K562 (cell line): ENCODE data around the gene KDM4F. TPM values are rescaled to one million over a fixed set of nuclear protein-coding genes. Genes with fewer than 3 reads are reported as not detected.

Source experiments
- BCOR ChIP-seq: fragments of 450-650 bp; IDR thresholded peaks from 2 replicates; pipeline ENCODE4 v1.6.1; 2016
- DIDO1 ChIP-seq: fragments of 450-650 bp; IDR thresholded peaks from 2 replicates; pipeline ENCODE4 v1.6.1; 2016; ENCODE audit warnings: low read depth, missing biosample characterization, missing genetic modification characterization
- FOSL1 ChIP-seq: fragments of 200-800 bp; sonication (Bioruptor generic); conservative IDR thresholded peaks from 2 replicates; pipeline ENCODE4 v1.6.1; 2016; ENCODE audit warnings: missing genetic modification characterization, missing compliant biosample characterization
- FUS ChIP-seq: fragments of 200-400 bp; formaldehyde crosslinking; optimal IDR thresholded peaks from 2 replicates; pipeline ENCODE3; 2017; ENCODE audit warnings: low read depth, low read length
- MYC ChIP-seq, 2 experiments: fragments of 250-450 bp in 1 of 2; sonication (Bioruptor Pico) in 1 of 2; IDR thresholded peaks; 2 replicates each; pipeline versions ENCODE4 v1.5.1 to v1.6.1; 2012 to 2021; ENCODE audit warnings: low read depth in 2 of 2, borderline replicate concordance in 1 of 2, improper control_type of control experiment in 1 of 2, low read length in 1 of 2, mild to moderate bottlenecking in 1 of 2, moderate library complexity in 1 of 2
- NCOR1 ChIP-seq: fragments of 450-650 bp; IDR thresholded peaks from 2 replicates; pipeline ENCODE4 v1.6.1; 2016; ENCODE audit warnings: mild to moderate bottlenecking, moderate library complexity
- PCBP1 ChIP-seq: fragments of 200-400 bp; formaldehyde crosslinking; IDR thresholded peaks from 2 replicates; pipeline ENCODE4 v1.6.1; 2018; ENCODE audit warnings: mild to moderate bottlenecking, low read depth, low read length; ENCODE audit not compliant: poor library complexity, severe bottlenecking
- RBM39 ChIP-seq: fragments of 200-400 bp; formaldehyde crosslinking; optimal IDR thresholded peaks from 2 replicates; pipeline ENCODE3; 2018; ENCODE audit warnings: low read depth, low read length
- TBP ChIP-seq: optimal IDR thresholded peaks from 2 replicates; pipeline ENCODE3; 2011; ENCODE audit warnings: low read depth, low read length, improper control_type of control experiment
- TCF15 ChIP-seq: fragments of 250-450 bp; sonication (Bioruptor Pico); IDR thresholded peaks from 2 replicates; pipeline ENCODE4 v1.8.0; 2022; ENCODE audit warnings: moderate library complexity, mild to moderate bottlenecking, inconsistent platforms
- TEAD2 ChIP-seq: fragments of 450-650 bp; IDR thresholded peaks from 2 replicates; pipeline ENCODE4 v1.6.1; 2016; ENCODE audit warnings: missing genetic modification characterization, control low read depth, missing compliant biosample characterization
- ZNF436 ChIP-seq: fragments of 250-450, 450-650 bp; sonication (Bioruptor Pico); formaldehyde crosslinking; IDR thresholded peaks from 2 replicates; pipeline ENCODE4 v1.7.0; 2020; ENCODE audit warnings: mild to moderate bottlenecking
- polyA plus RNA-seq, 8 experiments: library from polyadenylated mRNA; depleted of rRNA in 4 of 8; stranded (reverse) in 5 of 8; unstranded in 3 of 8; fragments of >200 nt; fragmentation: Nextera tagmentation in 2 of 8; fragmentation: Illumina TruSeq in 1 of 8; extraction: Ambion mirVana in 2 of 8; extraction: Trizol in 1 of 8; gene quantifications; 2 replicates each; pipeline versions ENCODE4 v1.2.1 to v1.2.3, GENCODE V29; 2011 to 2014; ENCODE audit warnings: inconsistent platforms in 1 of 8, missing spikeins in 1 of 8
- total RNA-seq, 7 experiments: library from RNA; depleted of rRNA in 6 of 7; stranded (reverse); fragments of >200 nt in 6 of 7; fragmentation: Illumina TruSeq in 2 of 7; extraction: Trizol in 2 of 7; gene quantifications; 2 replicates each; pipeline versions ENCODE4 v1.2.1 to v1.2.3, GENCODE V29; 2011 to 2021; ENCODE audit warnings: low replicate concordance in 1 of 7
- TF ChIP-seq, protein P1 (sequence below), 2 experiments: fragments of 450-650 bp; IDR thresholded peaks; 2 replicates each; pipeline ENCODE4 v1.6.1; 2016; ENCODE audit warnings: mild to moderate bottlenecking in 2 of 2, borderline replicate concordance in 1 of 2, low read depth in 1 of 2, moderate library complexity in 1 of 2
- TF ChIP-seq, protein P2 (sequence below): fragments of 450-650 bp; IDR thresholded peaks from 2 replicates; pipeline ENCODE4 v1.6.1; 2016; ENCODE audit warnings: missing biosample characterization, missing genetic modification characterization
- TF ChIP-seq, protein P3 (sequence below): fragments of 450-650 bp; formaldehyde crosslinking; IDR thresholded peaks from 2 replicates; pipeline ENCODE4 v1.4.0; 2022; ENCODE audit warnings: missing genetic modification characterization

The KDM4F gene
- total and polyA plus RNA-seq, 9 of the 15 experiments (the other 6 are each of a cell fraction or from before 2014, with no cell fraction given), result not detected

- TF ChIP-seq, protein P1, sequence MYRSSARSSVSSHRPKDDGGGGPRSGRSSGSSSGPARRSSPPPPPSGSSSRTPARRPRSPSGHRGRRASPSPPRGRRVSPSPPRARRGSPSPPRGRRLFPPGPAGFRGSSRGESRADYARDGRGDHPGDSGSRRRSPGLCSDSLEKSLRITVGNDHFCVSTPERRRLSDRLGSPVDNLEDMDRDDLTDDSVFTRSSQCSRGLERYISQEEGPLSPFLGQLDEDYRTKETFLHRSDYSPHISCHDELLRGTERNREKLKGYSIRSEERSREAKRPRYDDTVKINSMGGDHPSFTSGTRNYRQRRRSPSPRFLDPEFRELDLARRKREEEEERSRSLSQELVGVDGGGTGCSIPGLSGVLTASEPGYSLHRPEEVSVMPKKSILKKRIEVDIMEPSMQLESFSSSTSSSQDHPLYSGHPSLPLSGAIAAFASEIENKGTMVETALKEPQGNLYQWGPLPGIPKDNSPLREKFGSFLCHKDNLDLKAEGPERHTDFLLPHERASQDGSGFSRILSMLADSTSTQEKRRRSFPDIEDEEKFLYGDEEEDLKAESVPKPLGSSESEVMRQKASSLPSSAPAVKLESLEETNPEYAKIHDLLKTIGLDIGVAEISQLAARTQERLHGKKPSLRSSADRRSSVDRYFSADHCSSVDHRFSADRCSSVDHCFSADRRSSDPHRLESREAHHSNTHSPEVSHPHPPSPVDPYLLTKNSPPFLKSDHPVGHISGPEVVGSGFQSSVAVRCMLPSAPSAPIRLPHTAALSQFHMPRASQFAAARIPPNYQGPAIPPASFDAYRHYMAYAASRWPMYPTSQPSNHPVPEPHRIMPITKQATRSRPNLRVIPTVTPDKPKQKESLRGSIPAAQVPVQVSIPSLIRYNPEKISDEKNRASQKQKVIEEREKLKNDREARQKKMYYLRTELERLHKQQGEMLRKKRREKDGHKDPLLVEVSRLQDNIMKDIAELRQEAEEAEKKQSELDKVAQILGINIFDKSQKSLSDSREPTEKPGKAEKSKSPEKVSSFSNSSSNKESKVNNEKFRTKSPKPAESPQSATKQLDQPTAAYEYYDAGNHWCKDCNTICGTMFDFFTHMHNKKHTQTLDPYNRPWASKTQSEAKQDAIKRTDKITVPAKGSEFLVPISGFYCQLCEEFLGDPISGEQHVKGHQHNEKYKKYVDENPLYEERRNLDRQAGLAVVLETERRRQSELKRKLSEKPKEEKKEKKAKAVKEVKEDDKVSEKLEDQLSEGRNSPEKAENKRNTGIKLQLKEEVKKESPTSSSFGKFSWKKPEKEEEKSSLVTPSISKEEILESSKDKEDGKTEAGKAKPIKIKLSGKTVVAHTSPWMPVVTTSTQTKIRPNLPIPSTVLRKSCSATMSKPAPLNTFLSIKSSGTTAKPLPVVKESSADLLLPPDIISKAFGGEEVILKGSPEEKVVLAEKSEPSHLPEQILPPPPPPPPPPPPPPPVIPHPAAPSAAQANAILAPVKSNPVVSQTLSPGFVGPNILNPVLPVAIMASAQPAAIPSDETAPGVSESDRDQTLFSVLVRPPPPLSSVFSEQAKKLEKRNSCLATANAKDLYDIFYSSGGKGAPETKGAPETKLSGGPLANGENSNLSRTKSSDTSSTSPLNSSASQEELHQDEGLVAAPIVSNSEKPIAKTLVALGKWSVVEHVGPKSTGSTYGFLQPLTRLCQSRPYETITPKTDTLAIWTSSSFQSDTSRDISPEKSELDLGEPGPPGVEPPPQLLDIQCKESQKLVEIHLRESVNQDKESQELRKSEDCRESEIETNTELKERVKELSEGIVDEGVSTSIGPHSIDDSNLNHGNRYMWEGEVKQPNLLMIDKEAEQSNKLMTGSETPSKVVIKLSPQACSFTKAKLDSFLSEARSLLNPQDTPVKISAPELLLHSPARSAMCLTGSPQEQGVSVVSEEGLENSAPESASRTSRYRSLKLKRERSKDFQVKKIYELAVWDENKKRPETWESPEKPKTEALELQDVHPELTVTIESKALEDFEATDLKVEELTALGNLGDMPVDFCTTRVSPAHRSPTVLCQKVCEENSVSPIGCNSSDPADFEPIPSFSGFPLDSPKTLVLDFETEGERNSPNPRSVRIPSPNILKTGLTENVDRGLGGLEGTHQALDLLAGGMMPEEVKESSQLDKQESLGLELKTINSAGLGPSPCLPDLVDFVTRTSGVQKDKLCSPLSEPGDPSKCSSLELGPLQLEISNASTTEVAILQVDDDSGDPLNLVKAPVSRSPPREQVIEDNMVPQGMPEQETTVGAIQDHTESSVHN (IDR thresholded peaks at IDR 0.05; ENCODE audit: borderline replicate concordance in 1 of 2, low read depth in 1 of 2), result no peak
- TF ChIP-seq TBP, result peak; percentile 43
- no peak for TF ChIP-seq FUS
- TF ChIP-seq, protein P2, sequence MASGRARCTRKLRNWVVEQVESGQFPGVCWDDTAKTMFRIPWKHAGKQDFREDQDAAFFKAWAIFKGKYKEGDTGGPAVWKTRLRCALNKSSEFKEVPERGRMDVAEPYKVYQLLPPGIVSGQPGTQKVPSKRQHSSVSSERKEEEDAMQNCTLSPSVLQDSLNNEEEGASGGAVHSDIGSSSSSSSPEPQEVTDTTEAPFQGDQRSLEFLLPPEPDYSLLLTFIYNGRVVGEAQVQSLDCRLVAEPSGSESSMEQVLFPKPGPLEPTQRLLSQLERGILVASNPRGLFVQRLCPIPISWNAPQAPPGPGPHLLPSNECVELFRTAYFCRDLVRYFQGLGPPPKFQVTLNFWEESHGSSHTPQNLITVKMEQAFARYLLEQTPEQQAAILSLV, result no peak
- no peak for TF ChIP-seq ZNF436
- TF ChIP-seq, protein P3, sequence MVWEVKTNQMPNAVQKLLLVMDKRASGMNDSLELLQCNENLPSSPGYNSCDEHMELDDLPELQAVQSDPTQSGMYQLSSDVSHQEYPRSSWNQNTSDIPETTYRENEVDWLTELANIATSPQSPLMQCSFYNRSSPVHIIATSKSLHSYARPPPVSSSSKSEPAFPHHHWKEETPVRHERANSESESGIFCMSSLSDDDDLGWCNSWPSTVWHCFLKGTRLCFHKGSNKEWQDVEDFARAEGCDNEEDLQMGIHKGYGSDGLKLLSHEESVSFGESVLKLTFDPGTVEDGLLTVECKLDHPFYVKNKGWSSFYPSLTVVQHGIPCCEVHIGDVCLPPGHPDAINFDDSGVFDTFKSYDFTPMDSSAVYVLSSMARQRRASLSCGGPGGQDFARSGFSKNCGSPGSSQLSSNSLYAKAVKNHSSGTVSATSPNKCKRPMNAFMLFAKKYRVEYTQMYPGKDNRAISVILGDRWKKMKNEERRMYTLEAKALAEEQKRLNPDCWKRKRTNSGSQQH (CRISPR knock-in tag), result no peak
- TF ChIP-seq NCOR1, result no peak
- no peak for TF ChIP-seq RBM39
- no peak for TF ChIP-seq TCF15 (CRISPR knock-in tag)
- peak; percentile 43; the same call in 1 of the 2 replicates for TF ChIP-seq MYC (IDR thresholded peaks at IDR 0.05; ENCODE audit: low read depth, low read length)
- no peak; the same call in 1 of the 2 replicates for TF ChIP-seq MYC (CRISPR knock-in tag; IDR thresholded peaks at IDR 0.05; ENCODE audit: borderline replicate concordance, low read depth)
- TF ChIP-seq BCOR, result no peak
- peak; percentile 51 for TF ChIP-seq FOSL1 (tag)
- TF ChIP-seq PCBP1, result no peak
- TF ChIP-seq DIDO1, result no peak
- no peak for TF ChIP-seq TEAD2
Observed at GRCh38 chr11:95089620-95090542, 40.7 kb downstream of the KDM4F start, which contains the start of gene ENDOD1 (continued).
